HepG2 (cell line): Measurements from ENCODE around the gene ARL15. TPM values are rescaled to one million over a fixed set of nuclear protein-coding genes. Genes with fewer than 3 reads are reported as not detected.

Experiments used
- CCDC6 ChIP-seq: sonication (generic); formaldehyde crosslinking; IDR thresholded peaks from 2 replicates; pipeline ENCODE4 v1.8.1; 2022; ENCODE audit warnings: mild to moderate bottlenecking, missing genetic modification reagents, moderate library complexity
- FOXP4 ChIP-seq: sonication (generic); formaldehyde crosslinking; IDR thresholded peaks from 2 replicates; pipeline ENCODE4 v1.4.0; 2020; ENCODE audit warnings: missing genetic modification reagents
- GPN1 ChIP-seq: sonication (generic); formaldehyde crosslinking; IDR thresholded peaks from 2 replicates; pipeline ENCODE4 v1.5.1; 2020; ENCODE audit warnings: missing genetic modification reagents, borderline replicate concordance
- HDAC1 ChIP-seq: sonication (generic); formaldehyde crosslinking; IDR thresholded peaks from 2 replicates; pipeline ENCODE4 v1.5.1; 2020; ENCODE audit warnings: mild to moderate bottlenecking, missing genetic modification reagents
- HHEX ChIP-seq: IDR thresholded peaks from 2 replicates; pipeline ENCODE4 v1.6.1; 2016; ENCODE audit warnings: control low read depth
- KAT8 ChIP-seq: IDR thresholded peaks from 2 replicates; pipeline ENCODE4 v1.6.1; 2016; ENCODE audit warnings: missing genetic modification reagents, missing compliant biosample characterization
- MIER3 ChIP-seq: IDR thresholded peaks from 2 replicates; pipeline ENCODE4 v1.6.1; 2016; ENCODE audit warnings: missing compliant biosample characterization, borderline replicate concordance
- MTA3 ChIP-seq: sonication (generic); formaldehyde crosslinking; IDR thresholded peaks from 2 replicates; pipeline ENCODE4 v1.4.0; 2020; ENCODE audit warnings: missing genetic modification reagents
- NCOA5 ChIP-seq: sonication (generic); formaldehyde crosslinking; IDR thresholded peaks from 2 replicates; pipeline ENCODE4 v1.4.0; 2020; ENCODE audit warnings: missing genetic modification reagents
- PRPF4 ChIP-seq: fragments of 200-400 bp; formaldehyde crosslinking; IDR thresholded peaks from 2 replicates; pipeline ENCODE4 v1.6.1; 2016; ENCODE audit warnings: low read length, low read depth; ENCODE audit not compliant: poor library complexity, severe bottlenecking
- SMC3 ChIP-seq: IDR thresholded peaks from 2 replicates; pipeline ENCODE4 v1.6.1; 2011; ENCODE audit warnings: low read length, improper control_type of control experiment
- STAG1 ChIP-seq: sonication (generic); formaldehyde crosslinking; IDR thresholded peaks from 2 replicates; pipeline ENCODE4 v1.4.0; 2020; ENCODE audit warnings: missing genetic modification reagents
- ZNF317 ChIP-seq: sonication (generic); formaldehyde crosslinking; IDR thresholded peaks from 2 replicates; pipeline ENCODE4 v1.5.0; 2020; ENCODE audit warnings: mild to moderate bottlenecking, missing genetic modification reagents
- ZNF430 ChIP-seq: sonication (generic); formaldehyde crosslinking; IDR thresholded peaks from 2 replicates; pipeline ENCODE4 v1.9.0; 2021; ENCODE audit warnings: mild to moderate bottlenecking, missing genetic modification reagents
- polyA plus RNA-seq, 8 experiments: library from polyadenylated mRNA; depleted of rRNA in 3 of 8; stranded (reverse) in 7 of 8; unstranded in 1 of 8; fragments of >200 nt; fragmentation: Illumina TruSeq in 4 of 8; extraction: Trizol in 4 of 8; gene quantifications; 2 replicates each; pipeline versions ENCODE4 v1.2.1 to v1.2.3, GENCODE V29; 2011 to 2016; ENCODE audit warnings: low read depth in 4 of 8, missing spikeins in 1 of 8, mixed read lengths in 1 of 8; ENCODE audit not compliant: insufficient read depth in 1 of 8
- total RNA-seq, 5 experiments: library from RNA; depleted of rRNA; stranded (reverse); fragments of >200 nt; fragmentation: Illumina TruSeq; extraction: Trizol; gene quantifications; 2 replicates each; pipeline ENCODE4 v1.2.3, GENCODE V29; 2016; ENCODE audit warnings: low read depth in 1 of 5
- TF ChIP-seq, protein P1 (sequence below): sonication (generic); formaldehyde crosslinking; IDR thresholded peaks from 2 replicates; pipeline ENCODE4 v1.9.0; 2021; ENCODE audit warnings: mild to moderate bottlenecking, missing genetic modification reagents

The ARL15 gene
- total and polyA plus RNA-seq, 2 of the 13 experiments (the other 11 are each of a cell fraction or from before 2014, with no cell fraction given), result 2.5 to 7.7 TPM

DNA sequence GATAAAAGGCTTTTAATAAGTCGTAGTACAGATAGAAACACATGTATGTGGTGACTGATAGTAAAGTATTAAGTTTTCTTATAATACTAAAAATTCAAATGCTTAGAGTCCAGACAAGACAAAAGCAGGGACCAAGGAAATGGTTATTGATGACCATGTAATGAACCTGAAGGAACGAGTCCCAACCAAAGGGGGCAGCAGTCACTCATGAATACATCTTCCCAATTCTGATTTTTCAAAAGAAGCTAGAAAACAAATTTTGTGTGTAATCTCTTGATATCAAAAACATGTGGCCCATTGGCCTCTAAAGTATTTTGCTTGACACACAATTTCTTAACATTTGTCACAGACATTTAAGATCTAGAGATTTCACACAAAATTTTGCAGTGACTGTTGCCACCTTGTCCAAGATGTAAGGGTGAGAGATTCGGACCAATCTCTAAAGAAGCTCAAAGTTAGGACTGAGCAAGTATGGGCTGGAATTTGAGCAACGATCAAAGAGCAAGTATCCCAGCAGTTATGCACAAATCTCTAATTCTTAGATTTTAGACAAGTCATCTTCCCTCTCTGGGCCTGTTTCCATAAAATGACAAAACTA, 66.8 kb downstream of the ARL15 start (continued):
- TF ChIP-seq, protein P1, sequence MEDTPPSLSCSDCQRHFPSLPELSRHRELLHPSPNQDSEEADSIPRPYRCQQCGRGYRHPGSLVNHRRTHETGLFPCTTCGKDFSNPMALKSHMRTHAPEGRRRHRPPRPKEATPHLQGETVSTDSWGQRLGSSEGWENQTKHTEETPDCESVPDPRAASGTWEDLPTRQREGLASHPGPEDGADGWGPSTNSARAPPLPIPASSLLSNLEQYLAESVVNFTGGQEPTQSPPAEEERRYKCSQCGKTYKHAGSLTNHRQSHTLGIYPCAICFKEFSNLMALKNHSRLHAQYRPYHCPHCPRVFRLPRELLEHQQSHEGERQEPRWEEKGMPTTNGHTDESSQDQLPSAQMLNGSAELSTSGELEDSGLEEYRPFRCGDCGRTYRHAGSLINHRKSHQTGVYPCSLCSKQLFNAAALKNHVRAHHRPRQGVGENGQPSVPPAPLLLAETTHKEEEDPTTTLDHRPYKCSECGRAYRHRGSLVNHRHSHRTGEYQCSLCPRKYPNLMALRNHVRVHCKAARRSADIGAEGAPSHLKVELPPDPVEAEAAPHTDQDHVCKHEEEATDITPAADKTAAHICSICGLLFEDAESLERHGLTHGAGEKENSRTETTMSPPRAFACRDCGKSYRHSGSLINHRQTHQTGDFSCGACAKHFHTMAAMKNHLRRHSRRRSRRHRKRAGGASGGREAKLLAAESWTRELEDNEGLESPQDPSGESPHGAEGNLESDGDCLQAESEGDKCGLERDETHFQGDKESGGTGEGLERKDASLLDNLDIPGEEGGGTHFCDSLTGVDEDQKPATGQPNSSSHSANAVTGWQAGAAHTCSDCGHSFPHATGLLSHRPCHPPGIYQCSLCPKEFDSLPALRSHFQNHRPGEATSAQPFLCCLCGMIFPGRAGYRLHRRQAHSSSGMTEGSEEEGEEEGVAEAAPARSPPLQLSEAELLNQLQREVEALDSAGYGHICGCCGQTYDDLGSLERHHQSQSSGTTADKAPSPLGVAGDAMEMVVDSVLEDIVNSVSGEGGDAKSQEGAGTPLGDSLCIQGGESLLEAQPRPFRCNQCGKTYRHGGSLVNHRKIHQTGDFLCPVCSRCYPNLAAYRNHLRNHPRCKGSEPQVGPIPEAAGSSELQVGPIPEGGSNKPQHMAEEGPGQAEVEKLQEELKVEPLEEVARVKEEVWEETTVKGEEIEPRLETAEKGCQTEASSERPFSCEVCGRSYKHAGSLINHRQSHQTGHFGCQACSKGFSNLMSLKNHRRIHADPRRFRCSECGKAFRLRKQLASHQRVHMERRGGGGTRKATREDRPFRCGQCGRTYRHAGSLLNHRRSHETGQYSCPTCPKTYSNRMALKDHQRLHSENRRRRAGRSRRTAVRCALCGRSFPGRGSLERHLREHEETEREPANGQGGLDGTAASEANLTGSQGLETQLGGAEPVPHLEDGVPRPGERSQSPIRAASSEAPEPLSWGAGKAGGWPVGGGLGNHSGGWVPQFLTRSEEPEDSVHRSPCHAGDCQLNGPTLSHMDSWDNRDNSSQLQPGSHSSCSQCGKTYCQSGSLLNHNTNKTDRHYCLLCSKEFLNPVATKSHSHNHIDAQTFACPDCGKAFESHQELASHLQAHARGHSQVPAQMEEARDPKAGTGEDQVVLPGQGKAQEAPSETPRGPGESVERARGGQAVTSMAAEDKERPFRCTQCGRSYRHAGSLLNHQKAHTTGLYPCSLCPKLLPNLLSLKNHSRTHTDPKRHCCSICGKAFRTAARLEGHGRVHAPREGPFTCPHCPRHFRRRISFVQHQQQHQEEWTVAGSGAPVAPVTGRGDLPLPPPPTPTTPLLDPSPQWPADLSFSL (CRISPR knock-in tag), result no peak
- TF ChIP-seq HHEX (CRISPR knock-in tag) (no peak), MIER3 (CRISPR knock-in tag) (no peak), NCOA5 (no peak), MTA3 (CRISPR knock-in tag) (no peak), HDAC1 (CRISPR knock-in tag) (no peak), SMC3 (peak; percentile 48), ZNF430 (CRISPR knock-in tag) (no peak), KAT8 (CRISPR knock-in tag) (no peak), PRPF4 (no peak), STAG1 (CRISPR knock-in tag) (peak; percentile 79), GPN1 (CRISPR knock-in tag) (no peak), ZNF317 (CRISPR knock-in tag) (no peak), CCDC6 (CRISPR knock-in tag) (no peak), FOXP4 (no peak)
- TF ChIP-seq, all 625 proteins: peak for 3
